ENCODE measurements around the gene OR13C5. TPM values are rescaled to one million over a fixed set of nuclear protein-coding genes. Genes with fewer than 3 reads are reported as not detected.
"Not testable (repeated sequence)": the region's sequence is repeated elsewhere in the genome, so short reads cannot be mapped to it uniquely, and the experiment has no call there.

The OR13C5 gene
- total and polyA plus RNA-seq, 8 donors, result not detected

GRCh38 chr9:104617418-104617817 lies 18.2 kb upstream of the OR13C5 start:
- Histone ChIP-seq H3K36me3 (no peaks in the 10 kb centered on the region), H3K4me3 (no peak overlapping the region), H3K27ac (no peak overlapping the region), H3K9me3 (peaks cover 0 to 5% (median 0%) of the 10 kb centered on the region in 4 donors), H3K27me3 (no peaks in the 10 kb centered on the region), H3K4me1 (no peaks in the 10 kb centered on the region)
- intact Hi-C loops (cut with DNase I; ENCODE audit: low total_unique reads), result no loop called here
- no peak for DNase-seq
- TF ChIP-seq, protein P1, sequence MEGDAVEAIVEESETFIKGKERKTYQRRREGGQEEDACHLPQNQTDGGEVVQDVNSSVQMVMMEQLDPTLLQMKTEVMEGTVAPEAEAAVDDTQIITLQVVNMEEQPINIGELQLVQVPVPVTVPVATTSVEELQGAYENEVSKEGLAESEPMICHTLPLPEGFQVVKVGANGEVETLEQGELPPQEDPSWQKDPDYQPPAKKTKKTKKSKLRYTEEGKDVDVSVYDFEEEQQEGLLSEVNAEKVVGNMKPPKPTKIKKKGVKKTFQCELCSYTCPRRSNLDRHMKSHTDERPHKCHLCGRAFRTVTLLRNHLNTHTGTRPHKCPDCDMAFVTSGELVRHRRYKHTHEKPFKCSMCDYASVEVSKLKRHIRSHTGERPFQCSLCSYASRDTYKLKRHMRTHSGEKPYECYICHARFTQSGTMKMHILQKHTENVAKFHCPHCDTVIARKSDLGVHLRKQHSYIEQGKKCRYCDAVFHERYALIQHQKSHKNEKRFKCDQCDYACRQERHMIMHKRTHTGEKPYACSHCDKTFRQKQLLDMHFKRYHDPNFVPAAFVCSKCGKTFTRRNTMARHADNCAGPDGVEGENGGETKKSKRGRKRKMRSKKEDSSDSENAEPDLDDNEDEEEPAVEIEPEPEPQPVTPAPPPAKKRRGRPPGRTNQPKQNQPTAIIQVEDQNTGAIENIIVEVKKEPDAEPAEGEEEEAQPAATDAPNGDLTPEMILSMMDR (IDR thresholded peaks at IDR 0.05), result no peak
- TF ChIP-seq POLR2A (IDR thresholded peaks at IDR 0.05) (no peak), POLR2AphosphoS5 (IDR thresholded peaks at IDR 0.05) (no peak), EP300 (IDR thresholded peaks at IDR 0.05) (no peak)

GRCh38 chr9:104611213-104611612 lies 12.0 kb upstream of the OR13C5 start:
- intact Hi-C loops (cut with DNase I; ENCODE audit: low total_unique reads), result no loop called here
- H3K4me1 ChIP-seq, result no peaks in the 10 kb centered on the region
- no peak for DNase-seq
- no peak overlapping the region for H3K27ac ChIP-seq
- H3K36me3 ChIP-seq, result no peaks in the 10 kb centered on the region
- H3K4me3 ChIP-seq, result no peak overlapping the region
- peaks cover 0 to 5% (median 0%) of the 10 kb centered on the region in 4 donors for H3K9me3 ChIP-seq
- TF ChIP-seq EP300 (IDR thresholded peaks at IDR 0.05), result no peak
- TF ChIP-seq POLR2AphosphoS5 (IDR thresholded peaks at IDR 0.05), result no peak
- TF ChIP-seq, protein P1 (IDR thresholded peaks at IDR 0.05), result no peak
- no peak for TF ChIP-seq POLR2A (IDR thresholded peaks at IDR 0.05)
- no peaks in the 10 kb centered on the region for H3K27me3 ChIP-seq
- WGBS, 5 donors, result 44 to 80% (median 58%) methylated on average over 2 of the region's 2 CpGs

DNA sequence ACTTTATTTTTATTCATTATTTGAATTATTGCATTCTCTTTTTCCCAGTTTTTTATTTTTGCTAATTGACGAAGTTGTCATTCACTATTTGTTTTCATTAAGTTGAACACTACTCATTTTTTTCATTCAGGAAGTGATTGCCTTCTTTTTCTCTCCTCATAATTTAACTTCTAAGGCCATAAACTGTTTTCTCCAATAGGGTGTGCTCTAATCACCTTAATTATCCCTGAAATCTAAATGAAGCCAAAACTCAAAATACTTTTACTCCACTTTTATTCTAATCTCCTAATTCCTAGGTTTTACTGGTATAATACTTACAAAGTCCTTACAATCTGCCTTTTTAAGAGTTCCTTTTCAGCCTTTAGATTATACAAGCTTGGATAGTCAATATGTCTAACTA lies 9.1 kb upstream of the OR13C5 start:
- H3K27ac ChIP-seq, result no peak overlapping the region
- no peaks in the 10 kb centered on the region for H3K4me1 ChIP-seq
- TF ChIP-seq, protein P1 (IDR thresholded peaks at IDR 0.05), result no peak
- no peak for TF ChIP-seq POLR2AphosphoS5 (IDR thresholded peaks at IDR 0.05)
- TF ChIP-seq POLR2A (IDR thresholded peaks at IDR 0.05), result no peak
- TF ChIP-seq EP300 (IDR thresholded peaks at IDR 0.05), result no peak
- 18 to 44% (median 28%) methylated on average over 1 of the region's 1 CpG for WGBS, 5 donors
- no peaks in the 10 kb centered on the region for H3K27me3 ChIP-seq
- no peak for DNase-seq
- no peaks in the 10 kb centered on the region for H3K9me3 ChIP-seq
- H3K4me3 ChIP-seq, result no peak overlapping the region
- intact Hi-C loops (cut with DNase I; ENCODE audit: low total_unique reads), result no loop called here
- no peaks in the 10 kb centered on the region for H3K36me3 ChIP-seq

DNA sequence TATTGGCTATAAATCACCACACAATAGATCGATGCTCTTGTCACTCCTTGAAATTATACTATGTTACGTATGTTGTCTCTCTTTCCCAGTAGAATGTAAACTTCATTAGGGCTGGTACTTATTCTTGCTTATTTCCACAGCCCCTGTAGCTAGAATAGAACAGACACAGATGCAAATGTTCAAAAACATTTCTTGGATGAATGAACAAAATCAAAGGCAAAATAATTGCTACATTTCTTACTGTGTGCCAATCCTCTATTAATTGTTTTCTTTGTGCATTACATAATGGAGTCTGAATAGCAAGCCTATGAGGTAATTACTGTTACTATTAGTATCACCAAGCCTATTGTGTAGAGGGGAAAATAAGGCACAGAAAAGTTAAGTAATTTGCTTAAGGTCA lies 6.9 kb upstream of the OR13C5 start:
- TF ChIP-seq EP300 (IDR thresholded peaks at IDR 0.05) (no peak), POLR2AphosphoS5 (IDR thresholded peaks at IDR 0.05) (no peak), POLR2A (IDR thresholded peaks at IDR 0.05) (no peak)
- TF ChIP-seq, protein P1 (IDR thresholded peaks at IDR 0.05), result no peak
- DNase-seq, result no peak
- intact Hi-C loops (cut with DNase I; ENCODE audit: low total_unique reads), result no loop called here
- Histone ChIP-seq H3K4me3 (no peak overlapping the region), H3K27ac (no peak overlapping the region), H3K27me3 (no peaks in the 10 kb centered on the region), H3K9me3 (no peaks in the 10 kb centered on the region), H3K36me3 (no peaks in the 10 kb centered on the region), H3K4me1 (no peaks in the 10 kb centered on the region)
- WGBS, 5 donors, result 71 to 89% (median 80%) methylated on average over 2 of the region's 2 CpGs

DNA sequence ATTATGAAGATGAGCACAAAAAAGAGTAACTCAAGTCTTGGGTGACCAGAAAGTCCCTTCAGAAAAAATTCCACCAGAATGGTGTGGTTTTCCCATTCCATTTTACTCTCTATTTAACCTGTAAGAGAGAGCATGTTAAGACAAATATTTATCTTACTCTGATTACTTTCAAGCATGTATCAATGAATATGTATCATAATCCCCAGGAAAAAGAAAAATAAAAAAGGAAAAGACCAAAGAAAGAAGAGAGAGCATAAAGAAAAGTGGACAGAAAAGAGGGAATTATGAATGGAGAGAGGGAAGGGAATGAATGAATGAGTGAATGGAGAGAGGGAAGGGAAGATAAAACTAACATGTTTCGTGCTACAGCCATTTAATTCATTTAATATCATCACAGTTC lies 6.3 kb upstream of the OR13C5 start, which contains the start of gene OR13C2:
OR13C2 (minus strand) TSS at position 101 of the 400 bp plus-strand sequence; CDS start at position 101, 0 bp downstream.
- H3K4me3 ChIP-seq; H3K4me1 ChIP-seq; H3K9me3 ChIP-seq; H3K27ac ChIP-seq; intact Hi-C loops (cut with DNase I; ENCODE audit: low total_unique reads); H3K36me3 ChIP-seq; H3K27me3 ChIP-seq; DNase-seq: not testable (repeated sequence)
- 41 to 69% (median 64%) methylated on average over 1 of the region's 1 CpG for WGBS, 5 donors
